ENCODE measurements around the gene MAP7.

MAP7 gene

GRCh38 chr6:136529710-136530109 is 20.5 kb downstream of the MAP7 start:
- no peak for DNase-seq (ENCODE audit: low read depth)

DNA sequence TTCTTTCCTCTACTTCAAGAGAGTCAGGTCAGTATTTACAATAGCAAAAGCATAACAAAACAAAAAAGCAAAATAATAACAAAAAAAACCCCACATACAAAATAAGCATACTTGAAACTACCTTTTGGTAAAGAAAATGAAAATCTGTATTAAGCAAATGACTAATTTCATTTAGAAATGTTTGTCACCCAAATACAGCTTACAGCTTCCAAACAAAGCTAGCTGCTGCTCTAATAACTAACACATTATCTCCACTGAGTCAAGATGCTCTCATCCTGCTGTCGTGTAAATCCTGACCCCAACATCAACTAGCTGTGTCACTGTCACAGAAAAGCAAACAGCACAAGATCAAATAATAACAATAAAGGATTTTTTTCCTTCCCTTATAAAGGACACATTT is 21.7 kb downstream of the MAP7 start:
- DNase-seq (ENCODE audit: low read depth), result no peak

DNA sequence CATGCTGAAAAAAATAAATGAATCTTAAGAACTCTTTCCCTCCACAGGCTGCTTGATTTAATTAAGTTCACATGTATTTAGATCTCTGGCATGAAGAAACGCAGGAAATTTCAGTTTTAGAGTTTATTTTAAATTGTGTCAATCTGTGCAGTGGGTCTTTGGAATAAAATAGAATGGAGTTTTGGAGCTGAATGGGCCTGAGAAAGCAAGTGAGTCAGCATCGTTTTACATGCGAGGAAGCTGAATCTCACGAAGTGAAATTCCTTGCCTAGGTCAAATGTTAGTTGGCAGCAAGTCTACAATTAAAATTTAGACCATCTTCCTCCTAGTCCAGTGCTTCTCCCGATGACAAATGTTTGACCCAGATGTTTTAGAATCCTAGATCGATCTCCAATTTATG is 22.4 kb downstream of the MAP7 start:
- no peak for DNase-seq (ENCODE audit: low read depth)

DNA sequence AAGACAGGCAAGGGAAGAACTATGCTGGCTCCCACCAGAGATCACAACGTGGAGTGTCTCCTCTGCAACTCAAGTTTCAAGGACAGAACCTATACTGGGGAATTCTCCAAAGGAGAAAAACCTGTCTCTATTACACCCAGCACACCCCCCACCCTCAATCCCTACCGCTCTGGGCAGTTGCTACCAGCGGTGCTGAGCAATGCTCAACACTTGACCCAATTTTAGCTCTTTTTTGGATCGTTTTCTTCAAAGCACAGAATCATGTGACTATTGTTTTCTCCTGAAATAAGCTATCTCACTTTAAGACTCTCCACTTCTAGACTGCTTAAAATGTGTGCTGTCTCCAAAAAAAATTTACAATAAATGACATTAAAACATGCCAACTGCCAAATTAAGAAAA is 23.3 kb downstream of the MAP7 start:
- DNase-seq (ENCODE audit: low read depth), result no peak

DNA sequence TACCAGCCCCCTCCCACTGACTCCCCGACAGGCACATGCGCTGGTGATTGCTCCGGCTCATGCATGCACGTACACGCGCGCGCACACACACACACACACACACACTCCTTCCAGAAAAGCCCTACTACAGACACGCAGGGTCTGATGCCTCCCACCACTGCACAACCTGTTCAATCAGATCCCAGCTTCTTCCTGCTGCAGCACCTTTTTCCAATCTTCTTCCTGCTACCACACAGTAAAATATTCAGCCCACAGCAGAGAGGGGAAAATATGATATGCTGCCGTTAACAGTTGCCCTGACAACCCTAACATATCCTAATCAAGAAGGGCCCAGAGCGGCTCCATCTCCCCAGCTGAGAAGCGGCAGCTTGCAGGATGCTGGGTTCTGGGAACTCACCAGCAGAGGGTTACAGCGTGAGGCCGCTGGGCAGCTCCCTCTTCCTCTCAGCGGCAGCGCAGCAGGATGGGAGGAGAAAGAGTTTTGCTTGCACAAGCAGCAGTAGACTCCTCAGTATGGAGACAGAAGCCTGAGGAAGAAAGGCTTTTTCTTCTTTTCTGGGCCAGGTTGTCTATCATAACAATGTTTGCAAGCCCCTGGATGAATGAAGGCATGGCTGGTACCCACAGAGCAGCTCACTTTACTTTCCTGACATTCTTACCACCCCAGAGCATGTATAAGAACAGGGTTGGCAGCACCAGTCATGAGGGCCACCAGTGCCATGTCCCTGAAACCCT is 23.9 kb downstream of the MAP7 start:
- no peak for DNase-seq (ENCODE audit: low read depth)

GRCh38 chr6:136525586-136526195 is 24.5 kb downstream of the MAP7 start:
- no peak for DNase-seq (ENCODE audit: low read depth)

- DNase-seq (ENCODE audit: low read depth), result no peak
Observed at GRCh38 chr6:136524936-136525413, 25.2 kb downstream of the MAP7 start.

DNA sequence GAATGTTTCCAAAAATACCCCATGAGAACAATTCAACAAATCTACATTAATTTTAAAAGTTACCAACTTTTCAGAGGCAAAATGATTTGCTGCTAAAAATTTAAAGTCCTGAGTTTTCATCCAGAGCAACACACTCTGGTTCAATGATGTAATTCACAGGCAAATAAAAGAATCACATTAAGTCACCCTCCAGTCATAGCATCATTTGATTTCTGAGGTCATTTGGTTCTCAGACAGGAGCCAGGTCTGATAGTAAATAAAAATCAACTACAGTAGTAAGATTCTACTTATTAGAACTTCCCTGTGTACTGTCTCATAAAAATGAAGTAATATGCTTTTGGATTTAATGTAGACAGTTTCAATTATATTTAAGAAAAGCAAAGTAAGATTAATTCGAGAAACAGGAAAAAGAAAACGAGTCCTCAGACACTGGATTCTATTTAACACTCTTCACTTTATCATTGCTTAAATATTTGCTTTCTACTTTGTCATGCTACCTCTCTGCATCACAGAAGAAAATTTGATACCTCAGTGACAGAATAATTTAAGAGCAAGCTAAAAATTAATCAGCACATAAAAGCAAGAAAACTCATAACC is 25.8 kb downstream of the MAP7 start:
- DNase-seq (ENCODE audit: low read depth), result no peak

DNA sequence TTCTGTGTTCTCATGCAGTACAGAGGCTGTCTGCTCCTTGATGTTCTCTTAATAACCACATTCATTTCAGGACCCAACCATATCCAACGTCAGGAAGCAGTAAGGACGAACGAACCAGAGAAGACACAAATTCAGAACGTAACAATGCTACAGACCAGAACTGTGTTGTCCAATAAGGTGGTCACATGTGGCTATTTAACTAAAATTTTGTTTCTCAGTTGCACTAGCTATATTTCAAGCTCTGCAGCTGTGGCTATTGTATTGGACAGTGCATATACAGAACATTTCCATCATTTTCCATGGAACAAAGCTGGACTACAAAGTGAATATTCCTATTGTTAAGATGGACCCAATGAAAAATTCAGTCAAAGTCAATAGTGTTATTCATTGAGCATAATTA is 27.0 kb downstream of the MAP7 start:
- no peak for DNase-seq (ENCODE audit: low read depth)

- DNase-seq (ENCODE audit: low read depth), result no peak
Observed at GRCh38 chr6:136522636-136523035, 27.6 kb downstream of the MAP7 start.

- DNase-seq (ENCODE audit: low read depth), result no peak
Observed at GRCh38 chr6:136521911-136522310, 28.3 kb downstream of the MAP7 start.

- DNase-seq (ENCODE audit: low read depth), result no peak
Observed at GRCh38 chr6:136521427-136521826, 28.8 kb downstream of the MAP7 start.

- DNase-seq (ENCODE audit: low read depth), result no peak
Observed at GRCh38 chr6:136520517-136520916, 29.7 kb downstream of the MAP7 start.

DNA sequence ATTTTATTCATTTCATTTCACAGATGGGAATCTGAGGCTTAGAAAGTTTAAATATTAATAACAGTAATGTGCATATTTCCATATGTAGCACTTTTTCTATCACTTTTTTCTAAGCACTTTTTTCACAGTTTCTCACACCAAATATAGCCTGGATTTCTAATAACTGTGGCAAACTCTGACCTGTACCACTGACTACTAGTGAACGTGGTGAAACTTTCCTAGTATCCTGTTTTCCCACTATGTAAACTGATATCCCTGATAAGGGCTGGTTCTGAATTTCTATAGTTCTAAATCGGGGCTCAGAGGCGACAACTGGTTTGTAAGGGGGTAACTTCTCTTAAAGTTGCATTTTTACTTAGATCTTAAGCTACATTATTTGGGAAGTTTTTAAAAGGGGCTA is 32.6 kb downstream of the MAP7 start:
- DNase-seq (ENCODE audit: low read depth), result no peak

DNA sequence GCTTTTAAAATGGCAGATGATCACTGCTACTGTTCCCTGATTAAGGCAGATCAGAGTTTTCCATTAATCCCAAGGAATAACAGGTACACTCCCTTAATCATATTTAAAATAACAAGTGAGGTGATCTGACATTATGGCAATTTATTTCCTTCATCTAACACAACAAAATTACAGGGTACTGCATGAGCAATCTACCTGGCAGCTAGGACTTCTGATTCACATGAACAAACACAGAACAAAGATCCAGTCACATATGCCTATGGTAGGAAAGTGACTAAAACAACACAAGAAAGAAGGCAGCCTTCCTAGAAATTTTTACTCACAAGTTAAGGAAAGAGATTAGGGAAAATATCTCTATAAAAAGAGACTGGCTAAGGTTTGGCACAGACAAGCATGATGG is 33.2 kb downstream of the MAP7 start:
- DNase-seq (ENCODE audit: low read depth), result no peak

GRCh38 chr6:136514591-136514990 is 35.6 kb downstream of the MAP7 start:
- DNase-seq (ENCODE audit: low read depth), result no peak

- DNase-seq (ENCODE audit: low read depth), result no peak
Observed at GRCh38 chr6:136511926-136512325, 38.3 kb downstream of the MAP7 start.

DNA sequence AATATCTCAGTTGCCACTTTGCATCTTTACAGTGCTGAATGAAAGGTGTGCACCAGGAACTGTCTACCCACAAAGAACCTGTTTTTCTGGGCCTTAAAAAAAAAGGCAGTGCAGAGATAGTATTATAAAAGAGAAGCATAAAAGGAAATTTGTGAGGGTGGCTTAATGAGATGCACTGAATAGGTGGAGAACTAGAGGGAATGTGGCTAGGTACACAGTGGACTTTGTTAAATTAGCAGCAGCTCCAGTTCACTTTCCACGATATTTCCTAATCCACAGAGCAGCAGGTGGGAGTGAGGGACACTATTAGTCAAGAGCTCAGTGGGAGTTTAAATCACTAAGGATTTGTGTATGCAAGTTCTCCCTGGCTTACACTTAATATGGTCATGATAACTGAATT is 38.8 kb downstream of the MAP7 start:
- no peak for DNase-seq (ENCODE audit: low read depth)

DNA sequence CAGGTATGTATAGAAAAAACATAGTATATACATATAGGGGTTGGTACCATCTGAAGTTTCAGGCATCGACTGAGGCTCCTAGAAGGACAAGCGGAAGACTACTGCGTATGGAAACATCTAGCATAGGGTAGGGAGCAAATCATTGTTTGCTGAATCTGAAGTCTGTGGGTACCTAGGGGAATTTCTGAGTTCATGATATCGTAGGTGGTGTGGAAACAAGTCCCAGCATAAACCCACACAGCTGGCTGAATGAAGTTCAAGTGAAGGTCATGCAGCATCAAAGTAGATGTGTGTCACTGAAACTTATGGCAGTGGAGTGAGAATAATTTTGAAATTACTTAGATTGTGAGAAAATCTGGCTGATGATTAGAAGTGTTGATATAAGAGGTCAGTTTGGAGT is 39.4 kb downstream of the MAP7 start:
- peak; percentile 16 for DNase-seq (ENCODE audit: low read depth)

DNA sequence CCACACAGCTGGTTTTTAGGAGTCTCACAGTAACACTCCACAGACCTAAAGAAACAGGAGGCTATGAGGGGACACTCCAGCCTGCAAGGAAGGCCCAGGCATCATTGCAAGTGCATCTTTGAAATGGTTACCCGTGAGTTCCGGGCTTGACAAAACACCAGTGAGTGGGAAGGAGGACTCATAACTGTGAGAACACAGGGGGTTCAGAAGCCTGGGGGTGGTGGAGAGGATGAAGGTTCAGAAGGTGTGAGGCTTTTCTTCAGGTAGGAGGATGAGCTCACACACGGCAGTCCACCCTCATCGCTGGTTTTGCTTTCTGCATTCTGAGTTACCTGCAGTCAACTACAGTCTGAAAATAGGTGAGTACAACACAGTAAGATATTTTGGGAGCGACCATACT is 39.9 kb downstream of the MAP7 start:
- DNase-seq (ENCODE audit: low read depth), result no peak

- no peak for DNase-seq (ENCODE audit: low read depth)
Observed at GRCh38 chr6:136508725-136509392, 41.4 kb downstream of the MAP7 start.

- DNase-seq (ENCODE audit: low read depth), result no peak
Observed at GRCh38 chr6:136506124-136506799, 44.0 kb downstream of the MAP7 start.
